ENCODE measurements around the gene ZNF350. TPM values are rescaled to one million over a fixed set of nuclear protein-coding genes. Genes with fewer than 3 reads are reported as not detected.
"Not testable (repeated sequence)": the region's sequence is repeated elsewhere in the genome, so short reads cannot be mapped to it uniquely, and the experiment has no call there.

Gene ZNF350
- total RNA-seq, 2 experiments from 2014 or later: 37.6 to 39.2 TPM

GRCh38 chr19:52028027-52028779, 41.6 kb upstream of the ZNF350 start, which contains the start of gene ZNF614:
ZNF614 (minus strand) TSS chr19:52028379; CDS start chr19:52025745, 2,634 bp downstream.
- no peaks in the 10 kb centered on the region for H3K27me3 ChIP-seq (ENCODE audit: control insufficient read depth in 1 of 2, insufficient read depth in 2 of 2, low read length in 2 of 2)
- POLR2A ChIA-PET: interaction anchor here (0.5 to 2.2 kb wide), 7 partner anchors 13 to 503 kb away, joined by 3 to 37 read pairs (median 4); partner anchors contain the start of genes PPP2R1A, ZNF432, ZNF615 and ZNF836
- Mint-ChIP-seq H3K27ac (peak within 1 kb of the TSS; percentile 93), H3K4me1 (ENCODE audit: low read depth) (peaks cover 38% of the 10 kb centered on the region), H3K36me3 (ENCODE audit: low read depth) (peaks cover 83% of the 10 kb centered on the region), H3K4me3 (peak within 1 kb of the TSS; percentile 95), H3K9me3 (peaks cover 17% of the 10 kb centered on the region), H3K27me3 (no peaks in the 10 kb centered on the region)
- peaks cover 24 to 65% of the 10 kb centered on the region in 2 experiments for H3K9me3 ChIP-seq (ENCODE audit: control insufficient read depth in 1 of 2, insufficient read depth in 1 of 2, low read length in 2 of 2)
- peak within 1 kb of the TSS; percentile 85 for H3K4me3 ChIP-seq (ENCODE audit: low read length)
- intact Hi-C loops (cut with DNase I, micrococcal nuclease): loop anchor here (1.0 to 5.0 kb wide), 4 partner anchors 20 to 101 kb away; partner anchors contain the start of genes ZNF350 (in 1 of the 2), ZNF432 (in 1 of the 2) and ZNF613 (in 1 of the 2)
- CTCF ChIA-PET: interaction anchor here (1.2 to 1.5 kb wide), 2 partner anchors 20 to 763 kb away, joined by 3 read pairs; partner anchors contain the start of gene ZNF615
- peak within 1 kb of the TSS; percentile 89 to 90 for H3K27ac ChIP-seq (ENCODE audit: low read depth in 1 of 2, low read length in 2 of 2)
- ATAC-seq (ENCODE audit: poor library complexity) (peak; percentile 85), DNase-seq (peak; percentile 71 to 92 (median 82))
- no peak for TF ChIP-seq CTCF (IDR thresholded peaks at IDR 0.05)
- peaks cover 16% of the 10 kb centered on the region for H3K4me1 ChIP-seq (ENCODE audit: insufficient read depth, low read length)
- H3K36me3 ChIP-seq (ENCODE audit: insufficient read depth, low read length): peaks cover 28% of the 10 kb centered on the region

GRCh38 chr19:52026255-52026990, 39.8 kb upstream of the ZNF350 start:
- peaks cover 17% of the 10 kb centered on the region for H3K9me3 Mint-ChIP-seq
- H3K27ac ChIP-seq (ENCODE audit: low read depth in 1 of 2, low read length in 2 of 2); DNase-seq; ATAC-seq (ENCODE audit: poor library complexity); CTCF ChIA-PET; H3K4me3 ChIP-seq (ENCODE audit: low read length); H3K27me3 ChIP-seq (ENCODE audit: control insufficient read depth in 1 of 2, insufficient read depth in 2 of 2, low read length in 2 of 2); H3K27me3 Mint-ChIP-seq: not testable (repeated sequence)
- H3K9me3 ChIP-seq (ENCODE audit: control insufficient read depth in 1 of 2, insufficient read depth in 1 of 2, low read length in 2 of 2): peaks cover 29 to 63% of the 10 kb centered on the region in 2 experiments
- H3K4me1 ChIP-seq (ENCODE audit: insufficient read depth, low read length): peaks cover 16% of the 10 kb centered on the region
- peak overlapping the region; percentile 95 for H3K4me3 Mint-ChIP-seq
- intact Hi-C loops (cut with DNase I, micrococcal nuclease): loop anchor here in 1 of 2 experiments (2.0 to 5.0 kb wide), 2 partner anchors 18 to 99 kb away; partner anchors contain the start of genes ZNF613 and ZNF615
- peak overlapping the region; percentile 93 for H3K27ac Mint-ChIP-seq
- peaks cover 88% of the 10 kb centered on the region for H3K36me3 Mint-ChIP-seq (ENCODE audit: low read depth)
- POLR2A ChIA-PET: interaction anchor here (1.0 kb wide), 1 partner anchor 26 kb away, joined by 4 read pairs; no protein-coding TSS in a partner anchor
- H3K36me3 ChIP-seq (ENCODE audit: insufficient read depth, low read length): peaks cover 40% of the 10 kb centered on the region
- peaks cover 38% of the 10 kb centered on the region for H3K4me1 Mint-ChIP-seq (ENCODE audit: low read depth)

- Mint-ChIP-seq H3K36me3 (ENCODE audit: low read depth) (peaks cover 95% of the 10 kb centered on the region), H3K9me3 (peaks cover 24% of the 10 kb centered on the region), H3K4me1 (ENCODE audit: low read depth) (peaks cover 38% of the 10 kb centered on the region)
- H3K4me3 Mint-ChIP-seq; H3K27me3 Mint-ChIP-seq; H3K4me3 ChIP-seq (ENCODE audit: low read length); H3K27ac ChIP-seq (ENCODE audit: low read depth in 1 of 2, low read length in 2 of 2); intact Hi-C loops (cut with DNase I, micrococcal nuclease); DNase-seq; H3K27me3 ChIP-seq (ENCODE audit: control insufficient read depth in 1 of 2, insufficient read depth in 2 of 2, low read length in 2 of 2); ATAC-seq (ENCODE audit: poor library complexity); POLR2A ChIA-PET; CTCF ChIA-PET; H3K27ac Mint-ChIP-seq: not testable (repeated sequence)
- Histone ChIP-seq H3K36me3 (ENCODE audit: insufficient read depth, low read length) (peaks cover 60% of the 10 kb centered on the region), H3K4me1 (ENCODE audit: insufficient read depth, low read length) (peaks cover 16% of the 10 kb centered on the region), H3K9me3 (ENCODE audit: control insufficient read depth in 1 of 2, insufficient read depth in 1 of 2, low read length in 2 of 2) (peaks cover 29 to 67% of the 10 kb centered on the region in 2 experiments)
Observed at GRCh38 chr19:52024478-52024877, 37.8 kb upstream of the ZNF350 start.

All from CD4-positive, alpha-beta T cell (primary cell).